Sigmoid colon (tissue), 7 donors: ENCODE data around the gene PCDHGA8. TPM values are rescaled to one million over a fixed set of nuclear protein-coding genes. Genes with fewer than 3 reads are reported as not detected.
"Not testable (repeated sequence)": the region's sequence is repeated elsewhere in the genome, so short reads cannot be mapped to it uniquely, and the experiment has no call there.

Experiments used
- DNase-seq: peaks from one replicate; pipeline ENCODE4 v3.0.0-alpha.2; 2019
- H3K27ac ChIP-seq, 4 donors: fragments of 200-600 bp; sonication (generic); one replicate each; pipeline ENCODE4 v1.5.1; 2016 to 2019; ENCODE audit warnings: mild to moderate bottlenecking in 1 of 4
- H3K27me3 ChIP-seq, 3 donors: fragments of 200-600 bp; sonication (generic); one replicate each; pipeline ENCODE4 v1.5.1; 2019; ENCODE audit warnings: mild to moderate bottlenecking in 1 of 3
- H3K36me3 ChIP-seq, 4 donors: fragments of 200-600 bp; sonication (generic); one replicate each; pipeline ENCODE4 v1.5.1; 2016 to 2019
- H3K4me1 ChIP-seq, 4 donors: fragments of 200-600 bp; sonication (generic); one replicate each; pipeline ENCODE4 v1.5.1; 2017 to 2019
- H3K4me3 ChIP-seq, 4 donors: fragments of 200-600 bp; sonication (generic); one replicate each; pipeline ENCODE4 v1.5.1; 2017 to 2019; ENCODE audit warnings: mild to moderate bottlenecking in 2 of 4, moderate library complexity in 1 of 4
- H3K9me3 ChIP-seq, 4 donors: fragments of 200-600 bp in 3 of 4; sonication (generic) in 3 of 4; one replicate each; pipeline versions ENCODE4 v1.5.1 to v1.6.1; 2013 to 2019
- EP300 ChIP-seq, 4 donors: sonication (generic); formaldehyde crosslinking; IDR thresholded peaks; one replicate each; pipeline ENCODE4 v1.6.1; 2017; ENCODE audit warnings: antibody characterized with exemption in 4 of 4
- POLR2A ChIP-seq, 2 donors: fragments of 450-650 bp; IDR thresholded peaks; one replicate each; pipeline ENCODE4 v1.6.1; 2016; ENCODE audit warnings: antibody characterized with exemption in 2 of 2, mild to moderate bottlenecking in 2 of 2, moderate library complexity in 2 of 2
- POLR2AphosphoS5 ChIP-seq, 4 donors: sonication (generic); formaldehyde crosslinking; IDR thresholded peaks; one replicate each; pipeline ENCODE4 v1.6.1; 2017; ENCODE audit warnings: antibody characterized with exemption in 4 of 4
- WGBS, 2 donors: extraction: QIAGEN DNeasy Blood & Tissue Kit; methylation state at CpG; one replicate each; pipeline ENCODE4 v1.1.7; 2013; 5-methylcytosine and 5-hydroxymethylcytosine counted together
- intact Hi-C: fragments of 100-400 bp; cut with DNase I; formaldehyde crosslinking; loops from one replicate; pipeline ENCODE4 v1.15.1; 2023
- polyA plus RNA-seq, 3 donors: library from polyadenylated mRNA; stranded (reverse); fragments of 200-250 nt; gene quantifications; one replicate each; pipeline ENCODE4 v1.2.3, GENCODE V29; 2013
- total RNA-seq, 4 donors: library from RNA; depleted of rRNA; stranded (reverse); fragments of >200 nt; gene quantifications; one replicate each; pipeline ENCODE4 v1.1.0, GENCODE V29; 2016
- TF ChIP-seq, protein P1 (sequence below), 4 experiments: fragments of 450-650 bp in 3 of 4; fragments of 200-600 bp in 1 of 4; IDR thresholded peaks; one replicate each; pipeline ENCODE4 v1.5.1; 2016 to 2019; ENCODE audit warnings: antibody characterized with exemption in 4 of 4, mild to moderate bottlenecking in 3 of 4, moderate library complexity in 2 of 4
- donor health status: healthy with polysubstance abuse.
- donor health status: Bipolar disorder and iron deficiency.
- donor health status: healthy.

Gene PCDHGA8
- total and polyA plus RNA-seq, 7 donors, result 0.16 to 7.9 (median 5.4) TPM; not detected in 2

GRCh38 chr5:141397756-141398551 lies 5.5 kb downstream of the PCDHGA8 start, which contains the start of gene PCDHGB5:
Gene PCDHGB5, plus strand, starts transcription at chr5:141397947. Its CDS starts 181 bp downstream, at chr5:141398128.
- peaks cover 40 to 88% (median 71%) of the 10 kb centered on the region in 4 donors for H3K9me3 ChIP-seq

GRCh38 chr5:141398608-141399007 lies 6.2 kb downstream of the PCDHGA8 start:
- intact Hi-C loops, result no loop called here
- Histone ChIP-seq H3K27me3 (peaks cover 0 to 5% (median 0%) of the 10 kb centered on the region in 3 donors), H3K4me3 (no peak overlapping the region), H3K9me3 (peaks cover 41 to 88% (median 71%) of the 10 kb centered on the region in 4 donors), H3K4me1 (no peaks in the 10 kb centered on the region), H3K27ac (no peak overlapping the region), H3K36me3 (peaks cover 0 to 5% (median 0%) of the 10 kb centered on the region in 4 donors)
- no peak for TF ChIP-seq POLR2AphosphoS5 (IDR thresholded peaks at IDR 0.05)
- TF ChIP-seq EP300 (IDR thresholded peaks at IDR 0.05), result no peak
- TF ChIP-seq, protein P1, sequence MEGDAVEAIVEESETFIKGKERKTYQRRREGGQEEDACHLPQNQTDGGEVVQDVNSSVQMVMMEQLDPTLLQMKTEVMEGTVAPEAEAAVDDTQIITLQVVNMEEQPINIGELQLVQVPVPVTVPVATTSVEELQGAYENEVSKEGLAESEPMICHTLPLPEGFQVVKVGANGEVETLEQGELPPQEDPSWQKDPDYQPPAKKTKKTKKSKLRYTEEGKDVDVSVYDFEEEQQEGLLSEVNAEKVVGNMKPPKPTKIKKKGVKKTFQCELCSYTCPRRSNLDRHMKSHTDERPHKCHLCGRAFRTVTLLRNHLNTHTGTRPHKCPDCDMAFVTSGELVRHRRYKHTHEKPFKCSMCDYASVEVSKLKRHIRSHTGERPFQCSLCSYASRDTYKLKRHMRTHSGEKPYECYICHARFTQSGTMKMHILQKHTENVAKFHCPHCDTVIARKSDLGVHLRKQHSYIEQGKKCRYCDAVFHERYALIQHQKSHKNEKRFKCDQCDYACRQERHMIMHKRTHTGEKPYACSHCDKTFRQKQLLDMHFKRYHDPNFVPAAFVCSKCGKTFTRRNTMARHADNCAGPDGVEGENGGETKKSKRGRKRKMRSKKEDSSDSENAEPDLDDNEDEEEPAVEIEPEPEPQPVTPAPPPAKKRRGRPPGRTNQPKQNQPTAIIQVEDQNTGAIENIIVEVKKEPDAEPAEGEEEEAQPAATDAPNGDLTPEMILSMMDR (IDR thresholded peaks at IDR 0.05), result no peak
- no peak for TF ChIP-seq POLR2A (IDR thresholded peaks at IDR 0.05)
- 31 to 46% methylated on average over 15 of the region's 15 CpGs for WGBS, 2 donors
- DNase-seq, result no peak

More at GRCh38 chr5:141397756-141398551, 5.5 kb downstream of the PCDHGA8 start, which contains the start of gene PCDHGB5:
- WGBS, 2 donors, result 10 to 22% methylated on average over 25 of the region's 43 CpGs
- H3K4me1 ChIP-seq, H3K36me3 ChIP-seq, H3K27ac ChIP-seq, DNase-seq, intact Hi-C loops: not testable (repeated sequence)
- Histone ChIP-seq H3K27me3 (peaks cover 0 to 11% (median 0%) of the 10 kb centered on the region in 3 donors), H3K4me3 (peak within 1 kb of the TSS in 3 of 4 donors; percentile 16 to 26 (median 25))
- TF ChIP-seq, protein P1 (IDR thresholded peaks at IDR 0.05), result peak in 2 of 4 experiments; percentile 11 to 27

DNA sequence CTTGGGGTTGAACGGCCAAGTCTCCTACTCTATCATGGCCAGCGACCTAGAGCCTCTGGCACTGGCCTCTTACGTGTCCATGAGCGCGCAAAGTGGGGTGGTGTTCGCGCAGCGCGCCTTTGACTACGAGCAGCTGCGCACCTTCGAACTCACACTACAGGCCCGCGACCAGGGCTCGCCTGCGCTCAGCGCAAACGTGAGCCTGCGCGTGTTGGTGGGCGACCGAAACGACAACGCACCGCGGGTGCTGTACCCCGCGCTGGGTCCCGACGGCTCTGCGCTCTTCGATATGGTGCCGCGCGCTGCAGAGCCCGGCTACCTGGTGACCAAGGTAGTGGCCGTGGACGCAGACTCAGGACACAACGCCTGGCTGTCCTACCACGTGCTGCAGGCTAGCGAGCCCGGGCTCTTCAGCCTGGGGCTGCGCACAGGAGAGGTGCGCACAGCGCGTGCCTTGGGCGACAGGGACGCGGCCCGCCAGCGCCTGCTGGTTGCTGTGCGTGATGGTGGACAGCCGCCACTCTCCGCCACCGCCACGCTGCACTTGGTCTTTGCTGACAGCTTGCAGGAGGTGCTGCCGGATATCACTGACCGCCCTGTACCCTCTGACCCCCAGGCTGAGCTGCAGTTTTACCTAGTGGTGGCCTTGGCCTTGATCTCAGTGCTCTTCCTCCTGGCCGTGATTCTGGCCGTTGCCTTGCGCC lies 7.3 kb downstream of the PCDHGA8 start:
- no peak for TF ChIP-seq POLR2AphosphoS5 (IDR thresholded peaks at IDR 0.05)
- TF ChIP-seq, protein P1 (IDR thresholded peaks at IDR 0.05), result no peak
- no peak for TF ChIP-seq EP300 (IDR thresholded peaks at IDR 0.05)
- no peak for TF ChIP-seq POLR2A (IDR thresholded peaks at IDR 0.05)
- peaks cover 0 to 5% (median 0%) of the 10 kb centered on the region in 4 donors for H3K36me3 ChIP-seq
- H3K9me3 ChIP-seq, result peaks cover 41 to 88% (median 72%) of the 10 kb centered on the region in 4 donors
- H3K4me1 ChIP-seq, result no peaks in the 10 kb centered on the region
- intact Hi-C loops, result no loop called here
- no peak overlapping the region for H3K4me3 ChIP-seq
- H3K27me3 ChIP-seq, result no peaks in the 10 kb centered on the region
- H3K27ac ChIP-seq, result no peak overlapping the region
- no peak for DNase-seq
- 36 to 64% methylated on average over 61 of the region's 61 CpGs for WGBS, 2 donors

DNA sequence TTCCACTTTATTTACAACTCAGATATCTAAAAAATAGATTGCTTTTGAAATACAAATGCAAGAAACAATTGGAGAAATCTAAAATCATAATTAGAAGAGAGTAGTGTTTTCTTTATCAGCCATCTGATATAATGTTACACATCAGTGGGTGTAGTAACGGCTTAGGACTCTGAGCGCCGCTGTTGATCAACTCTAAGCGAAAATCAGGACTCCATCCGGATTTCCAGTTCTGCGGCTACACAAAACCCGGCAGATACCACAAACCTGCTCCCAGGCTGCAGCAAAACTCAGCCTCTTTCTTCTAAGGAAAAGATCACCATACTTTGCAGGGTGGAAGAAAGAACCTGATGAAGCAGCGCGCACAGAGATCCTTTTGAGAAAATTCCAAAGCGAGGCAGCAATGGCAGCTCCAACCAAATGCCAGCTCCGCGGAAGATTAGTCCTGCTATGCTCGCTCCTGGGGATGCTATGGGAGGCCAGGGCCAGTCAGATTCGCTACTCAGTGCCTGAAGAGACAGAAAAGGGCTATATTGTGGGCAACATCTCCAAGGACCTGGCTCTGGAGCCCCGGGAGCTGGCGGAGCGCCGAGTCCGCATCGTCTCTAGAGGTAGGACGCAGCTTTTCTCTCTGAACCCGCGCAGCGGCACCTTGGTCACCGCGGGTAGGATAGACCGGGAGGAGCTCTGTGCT lies 10.3 kb downstream of the PCDHGA8 start, which contains the start of gene PCDHGA9:
Gene PCDHGA9 (plus strand): TSS at position 226 of the 691 bp plus-strand sequence. CDS start 175 bp downstream, at position 401.
- Histone ChIP-seq H3K9me3 (peaks cover 36 to 89% (median 79%) of the 10 kb centered on the region in 4 donors), H3K27me3 (no peaks in the 10 kb centered on the region), H3K36me3 (peaks cover 0 to 5% (median 0%) of the 10 kb centered on the region in 4 donors), H3K27ac (no peak within 1 kb of the TSS), H3K4me1 (no peaks in the 10 kb centered on the region), H3K4me3 (peak within 1 kb of the TSS in 3 of 4 donors; percentile 19 to 23 (median 21))
- intact Hi-C loops, result no loop called here
- TF ChIP-seq EP300 (IDR thresholded peaks at IDR 0.05) (no peak), POLR2A (IDR thresholded peaks at IDR 0.05) (no peak), POLR2AphosphoS5 (IDR thresholded peaks at IDR 0.05) (no peak)
- TF ChIP-seq, protein P1 (IDR thresholded peaks at IDR 0.05), result no peak
- no peak for DNase-seq
- WGBS, 2 donors, result 20 to 51% methylated on average over 27 of the region's 27 CpGs
